Inflammatory macrophage (primary cell): ENCODE results near the gene PAIP1.
"Not testable (repeated sequence)": the region's sequence is repeated elsewhere in the genome, so short reads cannot be mapped to it uniquely, and the experiment has no call there.

Experiments used
- DNase-seq, 2 donors: peaks; one replicate each; pipeline ENCODE4 v3.0.0-alpha.2; 2020 to 2022
- total RNA-seq, 18 experiments: gene quantifications; one replicate each; lab custom pipeline; 2026; ENCODE audit warnings: mixed read lengths in 6 of 18, inconsistent platforms in 2 of 18; lab: John Stamatoyannopoulos, UW

PAIP1 gene, protein sequence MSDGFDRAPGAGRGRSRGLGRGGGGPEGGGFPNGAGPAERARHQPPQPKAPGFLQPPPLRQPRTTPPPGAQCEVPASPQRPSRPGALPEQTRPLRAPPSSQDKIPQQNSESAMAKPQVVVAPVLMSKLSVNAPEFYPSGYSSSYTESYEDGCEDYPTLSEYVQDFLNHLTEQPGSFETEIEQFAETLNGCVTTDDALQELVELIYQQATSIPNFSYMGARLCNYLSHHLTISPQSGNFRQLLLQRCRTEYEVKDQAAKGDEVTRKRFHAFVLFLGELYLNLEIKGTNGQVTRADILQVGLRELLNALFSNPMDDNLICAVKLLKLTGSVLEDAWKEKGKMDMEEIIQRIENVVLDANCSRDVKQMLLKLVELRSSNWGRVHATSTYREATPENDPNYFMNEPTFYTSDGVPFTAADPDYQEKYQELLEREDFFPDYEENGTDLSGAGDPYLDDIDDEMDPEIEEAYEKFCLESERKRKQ
- total RNA-seq = 36.3 to 81.8 (median 59.8) reads per million in 18 experiments

DNA sequence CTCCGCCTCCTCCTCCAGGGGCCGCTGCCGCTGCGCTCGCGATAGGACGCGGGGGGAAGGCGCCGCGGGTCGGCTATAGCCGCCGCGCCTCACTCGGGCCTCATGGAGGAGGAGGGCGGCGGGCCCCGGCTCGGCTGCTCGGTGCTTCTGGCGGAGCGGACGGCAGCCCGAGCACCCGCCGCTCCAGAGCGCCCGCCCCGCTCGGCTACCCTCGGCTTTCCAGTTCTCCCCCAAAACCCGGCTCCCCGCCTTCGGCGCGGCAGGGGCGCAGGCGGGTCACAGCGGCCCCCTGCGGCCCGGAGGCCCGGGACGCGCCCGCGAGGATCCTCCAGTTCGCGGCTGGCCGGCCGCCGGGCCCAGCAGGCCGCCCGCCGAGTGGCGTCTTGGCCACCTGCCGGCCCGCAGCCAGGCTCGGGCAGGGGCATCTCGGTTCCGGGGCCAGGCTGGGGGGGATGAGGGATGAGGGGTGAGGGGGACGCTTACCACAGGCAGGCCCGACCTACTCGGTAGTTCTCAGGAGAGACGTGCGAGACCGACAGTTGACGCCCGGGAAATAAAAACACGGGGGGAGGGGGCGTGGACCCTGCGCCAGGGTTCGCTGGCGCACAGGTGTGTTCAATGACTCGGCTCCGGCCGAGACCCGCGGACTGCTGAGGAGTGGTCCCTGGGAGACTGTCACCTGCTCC lies at the start of gene PAIP1:
TSS of gene PAIP1 (minus strand) at position 221 of the 686 bp plus-strand sequence. CDS start 231 bp downstream, outside the sequence.
- DNase-seq = peak; percentile 78 to 86

DNA sequence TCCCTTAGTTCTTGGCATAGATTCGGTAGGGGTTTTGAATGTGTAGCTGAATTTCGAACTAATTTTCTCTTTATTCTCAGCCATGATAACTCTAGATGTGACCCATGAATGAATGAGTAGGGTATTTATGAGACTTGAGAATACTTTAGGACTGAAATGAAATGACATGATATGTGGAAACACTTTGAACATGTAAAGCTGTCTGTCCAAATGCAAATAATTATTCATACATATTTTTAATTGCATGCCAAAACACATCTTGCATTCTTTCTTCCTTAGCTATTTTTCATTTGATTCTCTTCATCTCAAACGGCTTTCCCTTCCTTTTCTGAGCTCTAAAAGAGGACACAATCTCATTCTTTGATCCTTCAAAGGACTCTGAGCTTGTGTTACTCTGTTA lies 49.5 kb upstream of the PAIP1 start:
- DNase-seq = no peak

DNA sequence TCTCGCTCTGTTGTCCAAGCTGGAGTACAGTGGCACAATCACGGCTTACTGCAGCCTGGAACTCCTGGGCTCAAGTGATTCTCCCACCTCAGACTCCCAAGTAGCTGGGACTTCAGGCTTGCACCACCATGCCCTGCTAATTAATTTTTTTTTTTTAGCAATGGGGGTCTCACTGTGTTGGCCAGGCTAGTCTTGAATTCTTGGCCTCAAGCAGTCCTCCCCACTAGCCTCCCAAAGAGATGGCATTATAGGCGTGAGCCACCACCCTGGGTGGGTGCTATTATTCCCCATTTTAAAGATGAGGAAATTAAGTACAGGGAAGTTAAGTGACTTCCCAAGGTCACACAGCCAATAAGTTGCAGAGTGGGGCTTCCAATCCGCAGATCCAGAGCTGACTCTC lies 47.8 kb upstream of the PAIP1 start:
- DNase-seq = peak in 1 of 2 donors; percentile 3

DNA sequence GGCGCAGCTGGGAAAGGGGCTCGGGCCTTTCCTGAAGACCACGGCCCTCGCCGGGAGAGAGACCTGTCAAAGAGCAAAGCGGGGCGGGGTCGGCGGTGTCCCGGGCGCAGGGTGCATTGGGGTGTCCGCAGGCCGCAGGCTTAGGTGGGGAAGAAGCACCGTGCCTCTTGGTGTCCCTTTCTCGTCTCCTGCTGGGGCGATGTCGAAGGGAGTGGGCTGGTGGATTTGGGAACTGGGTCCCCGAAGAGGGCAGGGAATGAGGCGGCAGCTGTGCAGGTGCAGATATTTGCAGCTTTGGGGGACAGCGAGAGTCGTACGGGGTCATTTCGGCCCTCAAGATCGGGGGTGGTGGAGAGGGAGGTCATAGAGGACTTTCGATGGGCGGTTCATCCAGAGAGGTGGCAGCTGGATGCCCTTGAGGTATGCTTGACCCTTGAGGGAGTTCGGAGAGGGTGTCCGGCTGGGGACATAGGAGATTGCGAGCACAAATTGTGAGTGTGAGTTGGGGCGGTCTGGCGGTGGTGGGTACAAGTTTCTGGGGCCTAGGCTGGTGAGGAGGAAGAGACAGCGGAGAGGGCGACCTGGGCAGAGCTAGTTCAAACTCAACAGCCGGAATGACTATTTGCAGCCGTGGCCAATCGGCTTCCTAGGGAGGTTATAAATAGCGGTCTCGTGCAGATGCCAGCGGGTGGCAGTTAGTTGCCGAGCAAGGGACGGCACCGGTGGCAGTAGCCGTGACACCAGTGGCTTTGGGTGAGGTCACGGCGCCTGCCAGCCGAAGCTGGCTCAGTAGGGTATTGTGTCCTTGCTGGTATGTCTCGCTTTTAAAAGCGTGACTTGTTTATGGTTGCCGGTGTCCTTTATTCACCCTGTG lies 46.7 kb upstream of the PAIP1 start:
- peak; percentile 80 to 87 for DNase-seq

DNA sequence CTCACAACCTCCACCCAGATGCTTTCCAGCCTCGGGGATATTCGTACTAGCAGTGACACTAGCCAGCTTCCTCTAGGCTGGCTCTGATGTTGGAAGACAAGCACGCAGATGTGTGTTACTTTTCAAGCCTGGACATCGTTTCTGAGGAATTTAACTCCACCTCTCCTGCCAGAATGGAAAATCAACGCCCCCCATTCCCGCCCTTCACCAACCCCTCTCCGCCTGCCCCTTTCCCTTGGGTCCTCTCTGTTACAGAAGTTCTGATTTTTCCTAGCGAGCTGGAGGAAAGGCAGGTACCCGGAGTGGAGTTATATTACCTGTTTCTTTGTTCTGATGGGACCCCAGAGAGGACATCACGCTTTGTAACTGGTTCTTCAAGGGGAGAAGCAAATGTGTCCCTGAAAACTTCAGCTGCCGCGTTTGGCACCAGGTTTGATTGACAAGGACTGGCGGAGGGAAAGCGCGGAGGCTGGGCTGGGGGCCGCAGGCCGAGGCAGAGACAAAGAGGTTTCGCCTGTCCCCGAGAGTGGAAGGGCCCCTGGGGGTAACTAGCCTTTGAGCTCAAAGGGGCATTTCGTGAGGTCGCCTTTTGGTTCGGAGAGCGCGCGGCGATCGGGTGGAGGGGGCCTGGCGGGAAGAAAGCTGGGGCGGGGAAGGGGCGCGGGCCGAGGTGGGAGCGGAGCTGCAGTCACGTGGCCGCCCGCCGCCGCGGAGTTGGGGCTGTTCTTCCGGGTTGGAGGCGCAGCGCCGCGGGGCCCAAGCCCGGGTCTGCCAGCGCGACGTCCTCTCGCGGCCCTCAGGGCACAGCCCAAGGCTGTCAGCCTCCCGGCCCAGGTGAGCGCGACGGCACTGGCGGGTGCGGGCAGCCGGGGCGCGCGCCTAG lies 45.8 kb upstream of the PAIP1 start, which contains the start of gene NNT:
TSS of gene NNT (plus strand) at position 720 of the 883 bp plus-strand sequence. CDS start 6,016 bp downstream, outside the sequence.
- DNase-seq = peak; percentile 44 to 67

DNA sequence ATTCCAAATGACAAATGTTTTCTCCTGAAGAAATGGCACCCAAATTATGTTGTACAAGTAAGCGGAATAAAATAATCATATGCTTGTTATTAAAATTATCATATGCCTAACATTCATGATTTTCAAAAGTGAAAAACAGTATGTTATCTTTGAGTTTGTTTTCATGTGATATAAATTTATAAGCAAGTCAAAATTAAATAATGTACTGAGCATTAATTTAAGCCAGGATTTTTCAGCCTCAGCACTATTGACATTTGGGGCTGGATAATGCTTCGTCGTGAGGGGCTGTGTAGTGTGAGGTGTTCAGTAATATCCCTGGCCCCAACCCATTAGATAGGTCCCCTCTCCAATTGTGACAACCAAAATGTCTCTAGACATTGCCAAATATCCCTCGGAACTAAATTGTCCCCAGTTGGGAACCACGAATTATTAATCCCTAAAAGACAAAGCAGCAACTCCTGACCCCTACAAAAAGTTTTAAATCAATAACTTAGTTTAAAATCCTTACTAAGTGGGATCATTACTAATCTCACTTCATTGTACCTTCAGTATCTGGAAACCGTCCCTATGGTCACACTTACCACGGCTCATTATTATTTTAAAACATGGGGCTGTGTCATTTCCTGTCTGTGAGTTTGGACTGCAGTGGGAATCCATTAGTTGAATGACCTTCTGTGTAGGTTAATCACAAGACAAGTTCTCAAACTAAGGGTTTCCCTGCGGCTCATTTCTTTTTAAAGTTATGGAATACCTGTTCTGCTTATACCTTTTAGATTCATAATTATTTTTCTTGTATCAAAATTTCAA lies 44.8 kb upstream of the PAIP1 start:
- DNase-seq = peak; percentile 53 to 60

DNA sequence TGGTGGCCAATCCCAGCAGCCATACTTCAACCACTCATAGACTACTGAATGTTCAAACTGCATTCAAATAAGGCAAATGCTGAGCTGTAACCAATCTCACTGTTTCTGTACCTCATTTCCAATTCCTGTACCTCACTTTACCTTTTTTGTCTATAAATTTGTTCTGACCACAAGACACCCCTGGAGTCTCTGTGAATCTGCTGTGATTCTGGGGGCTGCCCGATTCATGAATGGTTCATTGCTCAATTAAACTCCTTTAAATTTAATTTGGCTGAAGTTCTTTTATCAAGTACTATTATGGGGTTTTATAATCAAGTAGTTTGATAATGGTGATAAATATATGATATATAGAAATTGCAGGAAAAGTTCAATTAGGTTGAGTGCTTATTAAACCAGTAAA lies 42.0 kb upstream of the PAIP1 start:
- DNase-seq = not testable (repeated sequence)

DNA sequence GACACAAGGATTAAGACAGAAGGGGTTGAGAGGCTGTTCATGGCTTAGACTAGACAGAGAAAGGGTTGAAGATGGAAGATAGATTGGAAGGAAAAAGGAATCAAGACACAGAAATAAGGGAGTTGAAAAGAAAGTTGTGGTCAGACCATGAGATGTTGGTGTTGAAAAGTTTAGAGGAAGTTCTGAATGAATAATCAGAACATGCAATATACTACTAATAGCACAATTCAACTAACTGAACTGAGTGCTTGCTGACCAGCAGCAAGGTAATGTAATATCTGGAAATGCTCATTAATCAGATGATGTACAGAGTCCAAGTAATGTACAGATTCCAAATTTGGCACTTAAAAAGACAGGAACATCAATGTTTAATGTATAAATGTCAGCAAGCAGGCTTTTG lies 35.5 kb upstream of the PAIP1 start:
- DNase-seq = peak; percentile 37 to 72

DNA sequence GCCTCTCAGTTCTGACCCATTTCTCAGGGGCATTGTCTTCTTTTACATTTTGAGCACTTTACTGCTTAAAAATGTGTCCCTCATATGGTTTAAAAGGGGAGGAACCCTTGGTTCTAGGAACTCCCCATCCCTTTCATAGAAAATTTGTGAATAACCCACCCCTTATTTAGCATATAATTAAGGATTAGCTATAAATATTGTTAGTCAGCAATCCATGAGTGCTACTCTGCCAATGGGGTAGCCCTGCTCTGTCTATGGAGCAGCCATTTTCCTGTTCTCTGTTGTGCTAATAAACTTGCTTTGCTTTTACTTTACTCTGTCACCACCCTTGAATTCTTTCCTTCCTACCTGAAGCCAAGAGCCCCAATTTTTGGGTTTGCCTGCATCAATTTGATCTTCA lies 33.8 kb upstream of the PAIP1 start:
- no peak for DNase-seq

DNA sequence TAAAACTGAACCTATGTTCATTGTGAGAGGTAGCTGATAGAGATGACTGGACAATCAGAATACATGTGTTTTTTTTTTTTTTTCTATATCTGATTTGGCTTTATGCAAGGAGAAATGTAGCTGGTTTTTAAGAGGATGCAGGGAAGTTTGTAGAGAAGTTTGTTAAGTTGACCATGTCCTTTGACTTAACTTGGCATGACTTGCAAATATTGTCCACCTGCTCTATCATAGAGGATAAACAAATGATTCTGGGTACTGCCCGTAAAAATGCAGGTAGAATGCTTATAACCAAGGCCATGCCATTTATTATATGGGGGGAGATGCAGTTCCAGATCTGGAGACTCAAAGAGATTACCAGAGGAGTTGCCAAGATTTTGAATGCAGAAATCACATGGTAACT lies 32.4 kb upstream of the PAIP1 start:
- DNase-seq = no peak

DNA sequence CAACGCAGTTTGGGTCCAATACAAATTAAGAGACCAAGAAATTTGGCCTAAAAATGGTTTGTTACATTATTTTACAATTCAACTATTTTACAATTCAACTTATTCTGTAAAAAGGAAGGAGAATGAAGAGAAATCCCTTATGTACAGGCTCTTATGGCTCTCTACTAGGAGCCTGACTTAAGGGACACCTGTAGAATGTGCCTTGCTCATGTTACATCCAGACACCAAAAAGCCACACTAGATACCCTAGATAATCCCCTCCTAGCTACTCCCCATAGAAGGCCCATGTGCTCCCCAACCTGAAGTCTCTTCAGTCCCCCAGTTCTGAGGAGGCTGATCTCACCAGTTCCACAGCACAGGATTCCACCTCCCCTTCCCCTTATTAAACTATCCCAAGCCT lies 32.0 kb upstream of the PAIP1 start:
- DNase-seq = no peak

DNA sequence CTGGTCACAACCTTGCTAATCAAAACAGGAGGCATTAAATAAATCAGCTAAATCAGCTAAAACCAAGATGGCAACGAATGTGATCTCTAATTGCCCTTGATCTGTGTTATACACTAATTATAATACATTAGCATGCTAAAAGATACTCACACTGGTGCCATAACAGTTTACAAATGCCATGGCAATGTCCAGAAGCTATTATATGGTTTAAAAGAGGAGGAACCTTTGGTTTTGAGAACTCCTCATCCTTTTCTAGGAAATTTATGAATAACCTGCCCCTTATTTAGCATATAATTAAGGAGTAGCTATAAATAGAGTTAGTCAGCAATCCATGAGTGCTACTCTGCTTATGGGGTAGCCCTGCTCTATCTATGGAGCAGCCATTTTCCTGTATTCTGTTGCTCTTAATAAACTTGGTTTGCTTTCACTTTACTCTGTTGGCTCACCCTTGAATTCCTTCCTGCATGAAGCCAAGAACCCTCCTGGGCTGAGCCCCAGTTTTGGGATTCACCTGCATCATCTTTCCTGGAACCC lies 27.4 kb upstream of the PAIP1 start:
- DNase-seq = no peak

DNA sequence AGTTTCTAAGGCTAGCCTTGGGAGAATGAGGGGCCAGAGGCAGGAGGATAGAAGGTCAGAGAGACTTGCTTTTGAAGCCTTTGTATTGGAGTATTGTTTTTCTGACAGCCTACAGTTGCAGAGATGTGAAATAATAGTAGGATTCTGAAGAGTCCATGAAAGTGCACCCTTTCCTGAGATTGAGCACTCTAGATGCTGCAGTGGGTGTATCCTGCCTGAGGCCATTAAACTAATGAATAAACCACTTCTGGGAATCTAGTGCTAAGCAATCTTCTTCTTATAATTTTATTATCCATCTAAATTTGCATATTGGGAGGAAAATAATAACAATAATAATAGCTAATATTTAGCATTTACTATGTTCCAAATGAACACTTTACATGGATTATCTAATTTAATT lies 26.8 kb upstream of the PAIP1 start:
- DNase-seq = no peak

DNA sequence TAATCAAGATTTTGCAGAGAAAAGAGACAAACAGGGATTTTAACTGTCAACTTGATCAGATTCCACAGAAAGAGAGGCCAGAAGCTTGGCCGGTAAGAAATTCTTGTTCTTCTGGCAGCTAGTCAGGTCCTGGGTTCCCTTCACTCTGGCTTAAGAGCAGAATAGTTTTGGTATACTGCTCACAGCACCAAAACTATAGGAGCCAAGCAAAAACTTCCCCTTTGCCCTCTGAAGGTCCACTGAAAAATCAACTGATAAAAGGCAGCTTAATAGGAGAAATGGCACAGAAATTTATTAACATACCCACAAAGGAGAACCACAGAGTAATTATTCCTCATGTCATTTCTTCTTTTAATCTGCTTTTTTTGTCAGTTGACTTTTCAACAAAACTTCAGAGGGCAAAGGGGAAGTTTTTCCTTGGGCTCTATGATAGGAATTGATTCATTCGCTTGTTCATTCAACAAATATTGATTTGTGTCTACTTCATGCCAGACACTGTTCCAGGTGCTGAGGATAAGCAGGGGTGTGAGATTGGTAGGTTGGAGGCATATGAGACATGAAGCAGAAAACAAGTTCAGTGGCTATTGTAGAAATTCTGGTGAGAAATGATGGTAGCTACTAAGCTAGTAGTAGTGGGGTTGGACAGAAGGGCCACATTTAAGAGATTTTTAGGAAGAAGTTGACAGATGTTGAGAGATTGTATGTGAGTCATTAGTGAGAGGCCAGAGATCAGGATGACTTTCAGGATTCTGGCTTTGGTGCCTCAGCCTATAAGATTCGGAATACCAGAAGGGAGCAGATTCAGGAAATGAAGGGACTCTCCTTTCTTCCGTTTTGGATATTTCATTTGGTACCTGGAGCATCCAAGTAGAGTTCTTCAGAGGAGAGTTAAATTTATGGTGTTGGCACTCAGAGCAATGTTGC lies 25.5 kb upstream of the PAIP1 start:
- no peak for DNase-seq

DNA sequence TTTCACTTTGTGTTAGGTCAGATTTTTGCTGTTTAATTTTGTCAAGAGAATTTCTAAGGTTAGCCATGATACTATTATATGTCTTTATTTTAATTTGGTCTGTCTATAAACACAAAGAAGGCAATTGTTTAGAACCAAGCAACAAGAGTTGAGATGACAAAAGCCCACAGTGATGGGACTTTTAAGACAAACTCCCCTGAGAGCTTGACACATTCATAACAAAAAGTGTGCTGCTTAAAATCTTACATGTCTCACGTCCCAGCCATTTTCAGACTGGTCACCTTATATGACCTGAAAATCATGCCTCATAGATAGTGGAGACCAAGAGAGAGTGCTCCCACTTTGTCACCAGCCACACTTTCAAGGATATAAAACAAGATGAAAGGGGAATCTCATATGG lies 24.5 kb upstream of the PAIP1 start:
- no peak for DNase-seq

DNA sequence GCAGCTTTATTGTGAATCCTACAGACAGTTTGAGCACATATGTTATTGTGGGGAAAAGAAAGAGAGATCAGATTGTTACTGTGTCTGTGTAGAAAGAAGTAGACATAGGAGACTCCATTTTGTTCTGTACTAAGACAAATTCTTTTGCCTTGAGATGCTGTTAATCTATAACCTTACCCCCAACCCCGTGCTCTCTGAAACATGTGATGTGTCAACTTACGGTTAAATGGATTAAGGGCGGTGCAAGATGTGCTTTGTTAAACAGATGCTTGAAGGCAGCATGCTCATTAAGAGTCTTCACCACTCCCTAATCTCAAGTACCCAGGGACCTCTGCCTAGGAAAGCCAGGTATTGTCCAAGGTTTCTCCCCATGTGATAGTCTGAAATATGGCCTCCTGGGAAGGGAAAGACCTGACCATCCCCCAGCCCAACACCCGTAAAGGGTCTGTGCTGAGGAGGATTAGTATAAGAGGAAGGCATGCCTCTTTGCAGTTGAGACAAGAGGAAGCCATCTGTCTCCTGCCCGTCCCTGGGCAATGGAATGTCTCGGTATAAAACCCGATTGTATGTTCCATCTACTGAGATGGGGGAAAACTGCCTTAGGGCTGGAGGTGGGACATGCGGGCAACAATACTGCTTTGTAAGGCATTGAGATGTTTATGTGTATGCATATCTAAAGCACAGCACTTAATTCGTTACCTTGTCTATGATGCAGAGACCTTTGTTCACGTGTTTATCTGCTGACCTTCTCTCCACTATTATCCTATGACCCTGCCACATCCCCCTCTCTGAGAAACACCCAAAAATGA lies 23.7 kb upstream of the PAIP1 start:
- not testable (repeated sequence) for DNase-seq

DNA sequence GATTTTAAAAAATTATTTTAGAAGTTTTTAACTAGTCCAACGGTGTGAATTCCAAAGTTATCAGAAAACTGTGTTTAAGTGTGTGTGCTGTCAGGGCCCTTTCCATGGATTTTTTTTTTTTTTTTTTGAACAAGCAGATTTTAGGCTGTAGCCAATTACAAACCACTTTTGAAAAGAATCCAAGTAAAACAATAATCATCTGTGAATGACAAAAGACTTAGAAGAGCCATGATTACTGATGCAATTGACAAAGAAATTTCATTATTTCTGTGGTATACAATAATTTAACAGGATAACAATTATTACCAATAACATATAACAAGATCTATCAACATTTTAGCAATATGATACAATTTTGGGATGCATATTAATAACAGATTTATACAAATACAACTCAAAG lies 16.2 kb upstream of the PAIP1 start:
- DNase-seq = no peak

DNA sequence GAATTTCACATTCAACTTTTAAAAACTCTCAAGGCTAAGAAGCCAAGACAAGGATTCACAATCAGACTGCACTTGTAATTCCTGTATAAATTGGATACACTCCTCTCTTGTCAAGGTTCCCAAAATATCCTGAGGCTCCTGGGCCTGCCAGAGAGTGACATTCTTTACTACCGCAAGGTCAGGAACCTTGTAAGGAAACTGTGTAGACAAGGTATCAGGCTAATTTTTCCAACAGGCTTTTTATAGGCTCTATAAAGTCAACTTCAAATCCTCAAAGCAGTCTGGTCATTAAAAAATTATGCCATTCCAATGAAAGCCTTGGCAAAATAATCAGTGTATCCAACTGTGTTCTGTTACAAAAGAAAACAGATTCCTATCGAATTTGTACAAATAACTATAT lies 15.5 kb upstream of the PAIP1 start:
- DNase-seq = no peak
